Measurements from ENCODE around the gene THSD4. TPM values are rescaled to one million over a fixed set of nuclear protein-coding genes. Genes with fewer than 3 reads are reported as not detected.

Gene THSD4
- total RNA-seq, 1 experiment from 2014 or later = 36.3 TPM

DNA sequence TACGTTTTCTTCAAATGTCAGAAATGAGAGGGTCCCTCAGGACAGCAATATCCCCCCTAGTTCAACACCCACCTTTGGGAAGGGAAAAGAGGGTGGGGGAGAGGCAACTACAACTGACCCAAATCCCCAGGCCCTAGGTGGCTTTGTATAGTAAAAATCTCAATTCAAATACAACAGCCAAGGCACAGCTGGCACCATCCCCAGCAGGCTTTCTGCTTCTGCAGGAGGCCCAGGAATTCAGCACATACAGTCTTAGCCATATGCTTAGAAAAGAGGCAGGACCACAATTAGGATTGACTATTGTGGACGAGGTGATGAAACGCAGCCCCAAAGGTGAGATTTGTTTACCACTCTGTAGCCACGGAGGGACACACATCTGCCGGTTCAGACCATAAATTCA is 710.9 kb downstream of the THSD4 start:
- H3K9me3 Mint-ChIP-seq (ENCODE audit: unreplicated experiment) = no peaks in the 10 kb centered on the region
- intact Hi-C loops (cut with micrococcal nuclease) = no loop called here
- no peak overlapping the region for H3K27ac Mint-ChIP-seq (ENCODE audit: low read depth, unreplicated experiment)
- H3K36me3 Mint-ChIP-seq (ENCODE audit: insufficient read depth, unreplicated experiment) = peaks cover 37% of the 10 kb centered on the region
- ChIA-PET POLR2A (interaction anchor here (0.6 to 1.9 kb wide), 3 partner anchors 11 to 339 kb away, joined by 3 to 5 read pairs (median 3); no protein-coding TSS in a partner anchor), CTCF (interaction anchor here (0.6 to 1.0 kb wide), 3 partner anchors 328 to 1002 kb away, joined by 3 read pairs; no protein-coding TSS in a partner anchor)
- no peak overlapping the region for H3K4me3 Mint-ChIP-seq (ENCODE audit: unreplicated experiment)
- H3K4me1 Mint-ChIP-seq (ENCODE audit: insufficient read depth, unreplicated experiment) = no peaks in the 10 kb centered on the region
- no peaks in the 10 kb centered on the region for H3K27me3 Mint-ChIP-seq (ENCODE audit: insufficient read depth, unreplicated experiment)
- DNase-seq (ENCODE audit: unreplicated experiment) = no peak
- no TSS peak for BruUV-seq (replicated peaks)
- TF ChIP-seq, protein P1, sequence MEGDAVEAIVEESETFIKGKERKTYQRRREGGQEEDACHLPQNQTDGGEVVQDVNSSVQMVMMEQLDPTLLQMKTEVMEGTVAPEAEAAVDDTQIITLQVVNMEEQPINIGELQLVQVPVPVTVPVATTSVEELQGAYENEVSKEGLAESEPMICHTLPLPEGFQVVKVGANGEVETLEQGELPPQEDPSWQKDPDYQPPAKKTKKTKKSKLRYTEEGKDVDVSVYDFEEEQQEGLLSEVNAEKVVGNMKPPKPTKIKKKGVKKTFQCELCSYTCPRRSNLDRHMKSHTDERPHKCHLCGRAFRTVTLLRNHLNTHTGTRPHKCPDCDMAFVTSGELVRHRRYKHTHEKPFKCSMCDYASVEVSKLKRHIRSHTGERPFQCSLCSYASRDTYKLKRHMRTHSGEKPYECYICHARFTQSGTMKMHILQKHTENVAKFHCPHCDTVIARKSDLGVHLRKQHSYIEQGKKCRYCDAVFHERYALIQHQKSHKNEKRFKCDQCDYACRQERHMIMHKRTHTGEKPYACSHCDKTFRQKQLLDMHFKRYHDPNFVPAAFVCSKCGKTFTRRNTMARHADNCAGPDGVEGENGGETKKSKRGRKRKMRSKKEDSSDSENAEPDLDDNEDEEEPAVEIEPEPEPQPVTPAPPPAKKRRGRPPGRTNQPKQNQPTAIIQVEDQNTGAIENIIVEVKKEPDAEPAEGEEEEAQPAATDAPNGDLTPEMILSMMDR (IDR thresholded peaks at IDR 0.05; ENCODE audit: unreplicated experiment) = no peak

DNA sequence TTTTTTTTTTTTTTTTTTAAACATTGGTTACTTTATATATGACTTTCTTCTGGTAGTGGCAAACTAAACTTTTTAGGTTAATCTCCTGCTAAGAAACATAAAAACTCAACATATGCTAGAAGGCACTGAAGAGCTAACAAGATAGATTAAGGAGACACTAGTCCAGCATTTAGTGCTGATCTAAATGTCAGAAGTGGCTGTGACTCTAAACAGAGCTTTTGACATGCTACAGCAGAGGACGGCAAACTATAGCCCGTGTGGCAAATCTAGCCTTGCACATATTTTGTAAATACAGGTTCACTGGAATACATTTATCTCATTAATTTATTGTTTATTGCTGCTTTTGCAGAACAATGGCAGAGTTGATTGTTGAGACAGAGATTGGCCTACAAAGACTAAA is 715.7 kb downstream of the THSD4 start:
- CTCF ChIA-PET = no interaction called here
- no peak for DNase-seq (ENCODE audit: unreplicated experiment)
- BruUV-seq (replicated peaks) = no TSS peak

More for the DNA sequence above, 715.7 kb downstream of the THSD4 start:
- TF ChIP-seq, protein P1 (IDR thresholded peaks at IDR 0.05; ENCODE audit: unreplicated experiment) = no peak
- no peak overlapping the region for H3K27ac Mint-ChIP-seq (ENCODE audit: low read depth, unreplicated experiment)
- peaks cover 22% of the 10 kb centered on the region for H3K36me3 Mint-ChIP-seq (ENCODE audit: insufficient read depth, unreplicated experiment)
- intact Hi-C loops (cut with micrococcal nuclease) = no loop called here
- H3K9me3 Mint-ChIP-seq (ENCODE audit: unreplicated experiment) = no peaks in the 10 kb centered on the region
- no peaks in the 10 kb centered on the region for H3K4me1 Mint-ChIP-seq (ENCODE audit: insufficient read depth, unreplicated experiment)
- POLR2A ChIA-PET = interaction anchor here (0.6 kb wide), 1 partner anchor 172 kb away, joined by 5 read pairs; no protein-coding TSS in a partner anchor
- H3K4me3 Mint-ChIP-seq (ENCODE audit: unreplicated experiment) = no peak overlapping the region
- H3K27me3 Mint-ChIP-seq (ENCODE audit: insufficient read depth, unreplicated experiment) = no peaks in the 10 kb centered on the region

Other genes with a start within 250 kb of the THSD4 start
- gene THAP10, start 223.0 kb upstream of the THSD4 start, total RNA-seq (2022) = 4.0 and 5.7 TPM in 2 replicates
- 6.9 and 8.4 TPM in 2 replicates for gene LRRC49, start 222.6 kb upstream of the THSD4 start, total RNA-seq (2022)

All from MCF 10A (cell line).